Activated T-cell treated with anti-CD3 and anti-CD28 coated beads, Interleukin-2, amount 50 U/mL, for 48 hours (primary cell): Measurements from ENCODE around the gene CNDP2.
A peak's percentile ranks its signal among the peaks of the same experiment; 100 is the strongest.
"Not testable (repeated sequence)": the region's sequence is repeated elsewhere in the genome, so short reads cannot be mapped to it uniquely, and the experiment has no call there.

ENCODE experiments used
- DNase-seq, 2 experiments: peaks; one replicate each; pipeline ENCODE4 v3.0.0-alpha.2; 2020

CNDP2 gene

DNA sequence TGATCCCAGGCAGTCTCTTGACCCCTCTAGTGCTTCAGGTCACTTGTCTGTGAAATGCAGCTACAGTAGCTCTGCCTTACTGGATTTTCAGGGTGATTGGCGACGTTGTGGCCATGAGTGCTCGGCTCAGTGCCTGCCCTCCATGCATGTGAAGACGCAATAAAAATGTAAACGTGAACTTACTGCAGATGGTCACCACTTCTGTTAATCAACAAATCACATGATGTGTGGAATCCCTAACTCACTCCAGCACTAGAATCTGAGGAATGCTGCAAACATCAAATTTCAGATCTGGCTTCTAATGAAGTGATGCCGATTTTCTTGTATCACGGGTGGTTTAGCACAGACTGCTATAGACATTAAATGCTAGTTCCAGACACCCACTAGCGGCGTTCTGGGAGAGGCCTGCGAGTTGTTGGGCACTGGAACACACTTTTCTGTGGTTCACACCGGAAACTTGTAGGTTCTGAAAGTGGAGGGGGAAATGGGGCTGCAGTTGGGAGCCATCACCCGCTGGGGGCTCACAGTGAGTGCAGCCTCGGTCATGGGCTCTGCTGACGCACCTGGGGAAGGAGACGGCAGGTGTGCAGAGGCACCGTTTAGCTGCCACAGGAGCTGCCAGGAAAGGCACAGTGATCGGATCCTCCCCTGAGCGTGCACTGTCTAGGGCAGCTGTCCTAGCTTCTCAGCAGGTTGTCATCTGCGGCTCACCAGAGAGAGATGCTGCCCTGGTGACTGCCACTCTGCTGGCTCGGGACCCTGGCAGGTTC lies 44.7 kb downstream of the CNDP2 start:
- DNase-seq: no peak

DNA sequence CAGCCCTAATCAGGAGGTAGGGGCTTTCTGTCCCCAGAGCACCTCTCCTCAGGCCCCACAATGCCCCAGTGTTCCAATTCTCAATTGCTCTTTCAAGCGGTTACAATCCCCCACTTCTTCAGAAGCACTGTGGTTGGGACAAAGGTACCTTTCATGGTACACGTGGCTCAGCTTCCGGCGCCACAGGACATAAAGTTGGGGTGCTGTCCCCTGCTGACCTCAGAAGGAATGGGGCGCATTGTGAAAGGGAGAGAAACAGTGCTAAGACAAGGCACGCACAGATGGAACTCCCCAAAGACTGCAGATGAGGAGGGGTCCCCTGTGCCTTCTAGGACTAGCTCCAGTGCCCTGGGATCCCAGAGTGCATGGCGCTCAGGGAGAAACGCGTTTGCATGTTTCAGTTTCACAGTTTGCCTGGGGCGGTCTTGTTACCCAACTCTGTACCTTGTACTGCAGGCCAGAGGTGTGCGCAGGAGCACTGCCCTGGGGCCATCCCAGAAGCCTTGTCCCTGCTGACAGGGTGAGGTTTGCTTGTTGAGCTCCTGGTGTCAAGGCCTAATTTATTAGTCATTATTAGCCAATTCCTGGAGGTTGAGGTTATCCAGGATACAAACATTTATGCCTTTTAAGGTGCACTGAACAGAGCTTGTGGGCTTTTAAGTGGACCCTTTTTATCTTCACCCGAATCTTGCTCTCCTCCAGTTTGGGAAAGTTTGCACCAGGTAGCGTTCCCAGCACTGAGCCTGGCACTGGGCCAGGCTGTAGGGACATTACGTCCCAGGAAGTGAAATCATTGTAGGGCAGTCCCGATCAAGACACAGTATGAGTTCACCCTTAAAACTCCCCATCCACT lies 45.8 kb downstream of the CNDP2 start:
- DNase-seq: no peak

DNA sequence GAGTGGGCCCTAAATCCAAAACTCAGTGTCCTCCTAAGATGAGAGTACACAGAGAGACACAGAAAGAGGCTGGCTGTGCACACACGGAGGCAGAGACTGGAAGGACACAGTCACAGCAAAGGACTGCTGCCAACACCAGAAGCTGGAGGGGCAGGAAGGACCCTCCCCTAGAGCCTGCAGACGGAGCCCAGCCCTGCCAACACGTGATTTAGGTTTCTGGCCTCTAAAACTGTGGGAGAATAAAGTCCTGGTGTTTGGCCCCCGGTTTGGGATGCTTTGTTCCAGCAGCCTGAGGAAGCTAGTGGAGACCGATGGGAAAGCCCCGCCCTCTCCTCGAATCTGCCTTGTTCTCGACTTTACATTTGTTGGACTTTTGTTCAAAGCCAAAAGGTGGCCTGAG lies 48.7 kb downstream of the CNDP2 start:
- no peak for DNase-seq

DNA sequence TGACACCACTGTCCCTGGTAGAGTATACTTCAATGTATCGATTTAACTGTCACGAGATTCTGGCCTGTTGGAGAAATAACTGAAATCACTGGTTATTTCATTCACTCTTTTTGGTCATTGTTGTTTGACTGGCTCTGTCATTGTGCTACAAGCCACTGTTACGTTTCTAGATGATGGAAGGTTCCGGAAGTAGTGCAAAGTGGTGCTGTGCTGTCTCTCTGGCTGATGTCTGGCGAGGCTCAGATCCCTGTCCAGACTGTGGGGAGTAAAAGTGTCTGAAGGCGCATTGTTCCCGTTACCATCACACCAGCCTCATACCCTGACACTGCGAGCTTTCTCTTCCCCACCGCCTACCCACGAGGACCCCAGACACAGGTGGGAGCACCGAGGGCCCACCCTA lies 49.8 kb downstream of the CNDP2 start:
- DNase-seq: no peak

DNA sequence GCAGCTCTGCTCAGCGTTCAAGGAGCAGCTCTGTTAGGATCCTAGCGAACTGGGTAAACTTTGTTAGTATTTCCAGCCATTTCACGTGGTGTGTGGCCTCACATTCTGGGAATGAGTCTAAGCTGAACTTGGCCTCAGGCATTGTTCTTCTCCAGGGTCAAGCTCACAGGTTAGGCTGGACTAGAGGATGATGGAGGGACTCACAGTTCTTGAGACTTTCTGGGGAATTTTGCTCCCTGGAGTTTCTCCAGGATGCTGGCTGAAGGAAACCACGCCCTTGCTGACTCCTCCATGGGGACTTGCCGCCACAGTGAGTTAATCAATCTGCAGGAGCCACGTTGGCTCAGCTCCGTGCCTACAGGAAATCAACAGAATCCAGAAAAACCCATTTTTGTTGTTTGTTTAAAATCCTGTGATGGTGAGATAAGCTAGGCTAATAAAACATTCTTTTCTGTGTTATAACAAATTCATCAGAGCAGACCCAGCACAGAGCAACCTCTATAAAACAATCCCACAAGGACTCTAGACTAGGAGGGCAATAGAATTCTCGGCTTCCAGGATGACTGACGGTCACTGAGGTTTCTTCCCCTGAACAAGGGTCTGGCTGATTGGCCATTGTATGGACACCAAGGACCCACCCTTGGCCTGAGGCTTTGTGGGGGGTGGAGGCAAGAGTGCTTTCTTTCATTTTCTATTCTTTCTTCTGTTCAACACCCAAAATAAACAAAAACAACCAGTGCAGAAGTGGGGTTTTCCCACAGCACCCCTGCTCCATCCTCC lies 50.8 kb downstream of the CNDP2 start:
- DNase-seq: no peak

DNA sequence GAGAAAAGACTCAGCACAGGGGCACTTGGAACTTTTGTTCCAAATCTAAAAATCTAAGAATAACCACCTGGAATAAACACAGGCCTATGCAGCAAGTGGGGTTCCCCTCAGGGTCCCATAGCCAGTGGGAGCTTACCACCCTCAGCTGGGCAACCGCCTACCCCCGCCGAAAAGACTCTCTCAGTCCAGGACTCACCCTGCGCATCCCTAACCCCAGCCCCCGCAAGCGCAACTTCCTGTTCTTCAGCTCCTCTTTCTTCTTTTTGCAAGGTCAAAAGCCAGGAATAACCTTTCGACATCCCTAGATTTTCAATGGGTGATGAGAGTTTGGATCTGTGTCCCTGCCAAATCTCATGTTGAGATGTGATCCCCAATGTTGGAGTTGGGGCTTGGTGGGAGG lies 51.7 kb downstream of the CNDP2 start:
- DNase-seq: no peak

DNA sequence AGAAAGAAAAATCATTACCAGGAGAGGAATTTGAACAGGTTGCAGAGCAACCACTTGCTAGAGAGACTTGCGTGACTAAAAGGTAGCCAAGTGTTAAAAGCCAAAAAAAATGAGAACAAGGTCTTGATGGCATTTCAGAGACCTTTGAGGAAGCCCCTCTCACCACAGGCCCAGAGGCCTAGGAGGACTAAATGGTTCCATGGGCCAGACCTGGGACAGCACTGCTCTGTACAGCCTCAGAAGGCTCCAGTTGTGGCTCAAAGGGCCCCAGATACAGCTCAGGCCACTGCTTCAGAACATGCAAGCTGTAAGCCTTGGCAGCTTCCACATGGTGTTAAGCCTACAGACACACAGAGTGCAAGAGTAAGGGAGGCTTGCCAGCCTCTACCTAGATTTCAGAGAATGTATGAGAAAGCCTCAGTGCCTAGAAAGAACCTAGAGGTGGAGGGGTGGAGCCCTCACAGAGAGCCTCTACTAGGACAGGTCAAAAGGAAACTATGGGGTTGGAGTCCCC lies 53.5 kb downstream of the CNDP2 start:
- DNase-seq: no peak

DNA sequence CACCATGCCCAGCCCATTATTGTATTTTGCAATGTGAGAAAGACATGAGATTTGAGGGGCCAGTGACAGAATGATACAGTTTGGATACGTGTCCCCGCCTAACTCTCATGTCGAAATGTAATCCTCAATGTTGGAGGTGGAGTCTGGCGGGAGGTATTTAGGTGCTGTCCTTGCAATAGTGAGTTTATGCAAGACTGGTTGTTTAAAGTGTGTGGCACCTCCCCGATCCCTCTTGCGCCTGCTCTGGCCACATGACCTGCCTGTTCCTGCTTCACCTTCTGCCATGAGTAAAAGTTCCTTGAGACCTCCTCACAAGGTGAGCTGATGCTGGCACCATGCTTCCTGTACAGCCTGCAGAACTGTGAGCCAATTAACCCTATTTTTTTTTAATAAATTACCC lies 54.7 kb downstream of the CNDP2 start:
- DNase-seq: no peak

DNA sequence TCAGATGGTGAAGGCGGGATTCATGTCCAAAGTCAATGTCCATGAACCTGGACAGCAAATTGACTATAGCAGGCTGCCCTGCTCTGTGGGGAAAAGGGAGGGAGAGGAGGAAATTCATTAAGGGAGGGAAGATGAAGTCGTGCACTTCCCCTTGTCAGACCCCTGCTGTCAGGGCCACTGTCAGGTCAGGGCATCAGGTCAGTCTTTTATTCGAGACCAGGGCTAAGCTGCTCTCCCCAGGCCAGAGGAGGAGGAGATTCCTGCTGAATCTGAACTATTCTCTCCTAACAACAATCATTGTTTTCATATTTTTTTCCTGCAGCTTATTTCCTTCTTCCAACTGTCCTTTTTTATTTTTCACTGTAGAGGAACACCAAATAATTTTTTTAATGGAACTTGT lies 55.3 kb downstream of the CNDP2 start:
- DNase-seq: no peak

DNA sequence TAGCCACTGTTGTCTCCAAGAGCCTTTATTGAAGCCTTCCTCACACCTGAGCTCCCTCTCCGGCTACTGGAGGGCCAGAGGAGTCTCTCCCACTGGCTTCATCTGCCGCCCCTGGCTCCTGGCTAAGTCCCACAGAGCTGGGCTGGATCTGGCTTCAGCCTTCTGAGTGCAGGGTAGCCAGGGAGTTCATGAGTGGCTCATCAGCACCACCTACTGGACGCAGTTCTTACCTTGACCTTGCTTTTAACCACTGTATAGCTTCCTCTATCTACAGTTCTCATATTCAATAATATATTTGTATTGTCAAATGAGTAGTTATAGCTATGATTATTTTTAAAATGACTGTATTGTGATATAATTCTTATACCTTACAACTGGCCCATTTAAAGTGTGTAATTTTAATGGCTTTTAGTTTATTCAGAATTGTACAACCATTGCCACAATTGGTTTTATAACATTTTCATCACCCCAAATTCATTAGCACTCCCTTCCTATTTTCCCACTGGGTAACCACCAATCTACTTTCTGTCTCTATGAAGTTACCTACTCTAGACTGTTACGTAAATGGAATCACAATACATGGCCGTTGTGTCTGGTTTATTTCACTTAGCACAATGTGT lies 55.9 kb downstream of the CNDP2 start:
- peak; percentile 80 to 84 for DNase-seq

DNA sequence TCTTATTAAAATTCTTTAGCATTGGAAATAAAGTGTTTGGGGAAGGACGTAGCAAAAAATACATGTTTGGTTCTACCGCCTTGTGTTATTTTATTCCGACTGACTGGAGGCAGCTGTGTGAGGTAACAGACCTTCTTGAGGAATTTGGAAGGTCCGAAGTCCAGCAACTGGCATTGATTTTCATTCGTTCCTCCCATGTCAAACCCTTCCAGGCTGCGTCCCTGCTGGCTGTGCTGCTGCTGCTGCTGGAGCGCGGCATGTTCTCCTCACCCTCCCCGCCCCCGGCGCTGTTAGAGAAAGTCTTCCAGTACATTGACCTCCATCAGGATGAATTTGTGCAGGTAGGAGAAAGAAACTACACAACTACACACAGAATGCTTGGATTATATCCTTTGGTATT lies 60.0 kb downstream of the CNDP2 start:
- no peak for DNase-seq

DNA sequence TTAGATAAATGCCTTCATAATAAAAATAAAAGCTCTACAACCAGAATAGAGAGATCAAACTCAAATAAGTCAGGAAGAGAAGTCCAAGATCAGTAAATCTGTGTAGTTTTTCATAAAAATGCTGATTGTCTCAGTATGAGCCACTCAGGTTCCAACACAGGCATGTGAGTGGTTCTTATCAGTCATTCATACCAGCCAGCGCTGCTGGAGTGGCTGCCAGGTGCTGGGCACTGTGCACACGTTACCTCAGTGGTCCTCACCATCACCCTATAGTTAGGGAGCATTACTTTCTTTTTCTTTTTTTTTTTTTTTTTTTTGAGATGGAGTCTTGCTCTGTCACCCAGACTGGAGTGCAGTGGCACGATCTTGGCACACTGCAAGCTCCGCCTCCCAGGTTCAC lies 61.9 kb downstream of the CNDP2 start:
- no peak for DNase-seq

DNA sequence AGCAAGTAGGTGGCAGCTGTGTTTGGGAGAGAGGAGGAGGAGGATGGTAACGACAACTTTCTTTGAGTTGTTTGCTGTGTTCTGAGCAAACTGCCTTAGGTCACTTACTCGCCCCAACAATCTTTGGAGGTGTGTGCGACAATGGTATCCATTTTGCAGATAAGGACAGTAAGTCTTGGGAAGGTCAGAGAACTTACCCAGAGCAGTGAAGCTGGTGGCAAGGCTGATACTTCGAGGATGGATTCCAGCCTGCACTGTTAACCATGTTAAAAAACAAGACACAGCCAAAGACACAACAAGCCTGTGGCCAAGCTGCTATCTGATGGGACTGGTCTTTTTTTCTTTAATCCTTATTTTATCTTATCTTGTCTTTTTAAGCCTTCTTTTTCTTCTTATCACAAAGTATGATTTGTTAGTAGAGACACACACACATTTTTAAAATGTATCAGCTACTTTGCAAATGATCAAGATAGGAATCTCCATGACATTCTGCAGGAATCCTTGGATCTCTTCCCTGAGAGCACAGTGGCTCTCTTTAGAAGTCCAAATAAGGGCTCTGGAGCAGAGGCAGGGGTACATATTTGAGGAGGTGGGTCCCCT lies 66.1 kb downstream of the CNDP2 start:
- DNase-seq: no peak

DNA sequence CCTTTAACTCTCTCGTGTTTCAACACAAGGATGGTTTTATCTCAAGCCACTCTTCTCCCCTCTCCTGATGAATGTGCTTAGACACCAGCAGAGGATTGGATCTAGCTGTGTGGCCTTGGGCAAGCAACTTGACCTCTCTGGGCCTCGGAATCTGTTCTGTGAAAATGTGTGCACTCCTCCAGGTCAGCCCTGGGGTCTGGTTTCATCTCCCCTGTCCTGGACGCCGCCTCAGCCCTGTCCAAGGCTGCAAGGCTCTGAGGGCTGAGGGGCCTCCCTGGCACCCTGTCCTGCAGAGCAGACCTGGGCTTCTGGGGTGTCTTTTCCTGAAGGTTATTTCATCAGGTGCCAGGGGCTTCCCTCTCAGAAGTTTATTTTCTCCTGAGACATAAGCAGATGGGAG lies 66.6 kb downstream of the CNDP2 start:
- no peak for DNase-seq

DNA sequence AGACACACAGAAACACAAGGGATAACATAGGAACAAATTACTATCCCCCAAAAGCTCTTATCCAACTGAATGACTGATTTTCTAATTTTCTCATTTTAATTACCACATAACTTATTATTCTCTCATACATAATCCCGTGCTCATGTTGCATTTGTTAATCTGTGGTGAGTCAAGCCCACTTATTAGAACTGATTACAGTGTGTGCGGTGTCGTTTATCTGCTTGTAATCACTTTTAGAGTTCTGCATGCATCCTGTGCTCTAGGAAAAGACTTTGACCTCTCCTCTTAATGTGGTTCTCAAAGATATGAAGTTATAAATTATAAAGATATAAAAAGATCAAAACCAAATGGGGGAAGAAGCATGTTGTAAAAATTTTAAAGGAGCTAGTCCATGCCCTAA lies 67.8 kb downstream of the CNDP2 start:
- no peak for DNase-seq

DNA sequence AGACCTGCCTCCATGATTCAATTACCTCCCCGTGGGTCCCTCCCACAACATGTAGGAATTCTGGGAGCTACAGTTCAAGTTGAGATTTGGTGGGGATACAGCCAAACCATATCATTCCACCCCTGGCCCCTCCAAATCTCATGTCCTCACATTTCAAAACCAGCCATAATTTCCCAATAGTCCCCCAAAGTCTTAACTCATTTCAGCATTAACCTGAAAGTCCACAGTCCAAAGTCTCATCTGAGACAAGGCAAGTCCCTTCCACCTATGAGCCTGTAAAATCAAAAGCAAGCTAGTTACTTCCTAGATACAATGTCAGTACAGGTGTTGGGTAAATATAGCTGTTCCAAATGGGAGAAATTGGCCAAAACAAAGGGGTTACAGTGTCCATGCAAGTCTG lies 69.0 kb downstream of the CNDP2 start:
- DNase-seq: not testable (repeated sequence)

DNA sequence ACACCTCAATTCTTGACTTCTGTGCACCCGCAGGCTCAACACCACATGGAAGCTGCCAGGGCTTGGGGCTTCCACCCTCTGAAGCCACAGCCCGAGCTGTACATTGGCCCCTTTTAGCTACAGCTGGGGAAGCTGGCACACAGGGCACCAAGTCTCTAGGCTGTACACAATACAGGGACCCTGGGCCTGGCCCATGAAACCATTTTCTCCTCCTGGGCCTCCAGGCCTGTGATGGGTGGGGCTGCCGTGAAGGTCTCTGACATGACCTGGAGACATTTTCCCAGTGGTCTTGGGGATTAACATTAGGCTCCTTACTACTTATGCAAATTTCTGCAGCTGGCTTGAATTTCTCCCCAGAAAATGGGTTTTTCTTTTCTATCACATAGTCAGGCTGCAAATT lies 69.8 kb downstream of the CNDP2 start:
- not testable (repeated sequence) for DNase-seq

DNA sequence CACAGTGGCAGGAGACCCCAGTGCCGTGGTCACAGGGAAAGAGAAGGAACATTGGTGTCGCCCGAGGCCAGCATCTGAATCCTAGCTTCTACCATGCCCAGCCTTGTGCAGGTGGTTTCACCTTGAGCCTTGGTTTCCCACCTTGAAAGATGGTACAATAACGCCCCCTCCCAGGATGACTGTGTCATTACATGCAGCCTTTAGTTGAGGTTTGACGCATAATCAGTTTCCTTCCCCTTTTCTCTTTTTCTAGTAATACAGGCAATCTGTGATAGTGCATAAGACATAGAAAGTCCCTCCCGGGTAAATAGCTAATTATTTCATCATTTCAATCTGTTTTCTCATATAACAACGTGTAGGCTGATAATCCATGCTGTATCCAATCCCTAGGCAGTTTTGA lies 71.7 kb downstream of the CNDP2 start:
- no peak for DNase-seq

DNA sequence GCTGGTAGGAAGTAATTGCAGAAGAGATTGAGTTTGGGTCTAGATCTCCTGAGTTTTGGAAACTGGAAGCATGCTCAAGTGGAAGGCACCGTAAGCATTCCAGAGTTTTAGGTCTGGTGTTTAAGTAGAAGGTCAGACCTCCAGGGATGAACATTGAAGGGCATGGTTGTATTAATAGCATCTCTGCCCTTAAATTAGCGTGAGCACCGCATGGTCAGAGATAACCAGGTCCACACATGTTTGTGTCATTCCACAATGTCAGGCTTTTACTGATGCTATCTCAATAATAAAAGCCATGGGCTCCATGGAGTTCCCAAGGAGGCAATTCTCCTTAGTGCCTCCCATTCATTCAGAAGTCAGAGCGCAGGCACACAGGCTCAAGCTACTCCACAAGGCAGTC lies 73.2 kb downstream of the CNDP2 start:
- no peak for DNase-seq

DNA sequence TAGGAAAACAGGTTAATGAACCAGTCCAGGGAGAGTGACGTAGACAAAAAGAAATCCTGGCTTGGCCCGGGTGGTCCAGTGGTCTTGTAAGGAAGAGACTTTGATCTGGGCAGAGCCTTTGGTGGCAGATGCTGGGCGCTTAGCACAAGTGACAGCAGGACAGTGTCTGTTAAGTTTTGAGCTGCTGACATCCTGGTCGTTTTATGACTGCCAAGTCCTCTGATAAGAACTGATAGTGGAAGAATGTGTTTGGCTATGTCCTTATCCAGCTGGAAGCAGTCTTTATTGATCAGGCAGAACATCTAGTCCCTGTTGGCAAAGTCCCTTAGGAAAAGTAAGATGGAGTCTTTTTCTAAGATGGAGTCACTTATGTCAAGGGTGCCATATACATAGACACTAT lies 74.1 kb downstream of the CNDP2 start:
- DNase-seq: no peak

DNA sequence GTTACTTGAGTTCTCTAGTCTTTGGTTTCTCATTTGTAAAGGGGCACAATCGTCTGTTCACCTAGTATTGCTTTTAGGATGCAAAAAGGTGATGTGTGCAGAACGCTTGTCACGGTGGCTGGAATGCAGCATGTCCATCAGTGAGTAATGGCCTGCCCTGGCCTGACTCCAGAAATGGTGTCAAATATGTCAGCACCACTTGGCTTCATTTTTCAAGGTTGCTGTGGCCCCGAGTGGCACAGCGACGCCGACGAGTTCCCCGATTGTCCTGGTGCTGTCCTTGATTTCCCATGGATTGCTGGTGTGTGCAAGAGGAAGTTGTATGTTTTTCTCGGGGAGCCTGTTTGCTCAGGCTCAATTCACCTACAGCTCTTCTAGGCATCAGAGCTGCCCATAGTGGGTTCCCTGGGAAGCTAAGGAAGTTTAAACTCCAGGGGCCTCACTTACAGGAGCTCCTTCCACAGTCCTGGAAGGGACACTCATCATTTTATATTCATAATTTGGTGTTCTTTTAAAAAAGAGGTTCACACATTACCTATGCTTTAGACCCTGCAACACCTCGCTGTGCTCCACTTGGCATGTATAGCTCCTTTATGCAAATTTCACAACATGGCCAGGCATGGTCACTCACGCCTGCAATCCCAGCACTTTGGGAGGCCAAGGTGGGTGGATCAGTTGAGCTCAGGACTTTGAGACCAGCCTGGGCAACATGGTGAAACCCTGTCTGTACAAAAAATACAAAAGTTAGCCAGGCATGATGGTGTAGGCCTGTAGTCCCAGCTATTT lies 75.9 kb downstream of the CNDP2 start:
- no peak for DNase-seq

DNA sequence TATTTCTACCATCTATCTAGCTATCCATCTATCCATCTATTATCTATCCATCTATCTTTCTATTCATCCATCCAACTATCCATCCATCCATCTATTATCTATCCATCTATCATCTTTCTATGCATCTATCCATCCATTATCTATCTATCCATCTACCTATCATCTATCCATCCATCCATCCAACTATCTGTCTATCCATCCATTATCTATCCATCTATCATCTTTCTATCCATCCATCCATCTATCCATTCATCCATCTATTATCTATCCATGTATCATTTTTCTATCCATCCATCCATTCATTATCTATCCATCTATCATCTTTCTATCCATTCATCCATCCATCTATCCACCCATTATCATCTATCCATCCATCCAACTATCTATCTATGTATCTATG lies 76.9 kb downstream of the CNDP2 start:
- DNase-seq: no peak
